Jurkat, Clone E6-1 (cell line): ENCODE measurements around the gene LDLRAD4.

Experiments
- DNase-seq: peaks from one replicate; pipeline ENCODE4 v3.0.0-alpha.2; 2011; ENCODE audit warnings: low read depth, low spot score
- H3K4me3 ChIP-seq: 2 replicates; pipeline ENCODE4 v1.5.1; 2011; ENCODE audit warnings: mild to moderate bottlenecking, low read length, control low read depth, moderate library complexity

Gene LDLRAD4

DNA sequence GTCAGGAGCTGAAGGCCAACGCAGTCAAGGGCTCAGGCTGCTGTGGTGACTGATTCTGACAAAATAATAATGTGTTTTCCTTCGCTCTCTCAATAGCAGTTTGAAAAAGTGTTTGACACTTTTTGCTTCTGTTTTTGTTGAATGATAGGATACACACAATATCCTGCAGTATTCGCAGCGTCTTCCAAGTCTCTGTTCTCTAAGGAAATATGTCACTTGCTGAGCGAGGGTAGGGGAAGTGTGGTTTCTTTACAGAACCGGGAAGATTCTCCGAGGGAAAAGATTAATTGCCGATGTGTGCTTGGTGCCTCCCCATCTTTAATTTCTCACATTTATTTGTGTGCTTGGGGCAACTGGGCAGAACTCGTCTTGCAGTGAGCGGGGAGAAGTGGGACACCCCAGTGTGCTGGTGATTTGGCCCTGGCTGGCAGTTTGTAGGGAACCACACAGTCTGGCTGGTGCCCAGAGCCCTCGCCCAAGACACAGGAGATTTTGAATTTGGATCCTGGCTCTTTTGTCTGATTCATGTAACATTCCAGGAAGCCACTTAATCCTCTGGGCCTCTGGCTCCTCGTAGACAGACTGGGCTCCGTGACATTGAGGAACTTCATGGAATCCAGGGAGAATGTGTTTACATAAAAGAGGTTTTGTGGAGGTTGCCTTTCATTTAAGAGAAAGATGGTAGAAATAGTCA, 169.4 kb downstream of the LDLRAD4 start:
- DNase-seq, result no peak
- no peak overlapping the region for H3K4me3 ChIP-seq

DNA sequence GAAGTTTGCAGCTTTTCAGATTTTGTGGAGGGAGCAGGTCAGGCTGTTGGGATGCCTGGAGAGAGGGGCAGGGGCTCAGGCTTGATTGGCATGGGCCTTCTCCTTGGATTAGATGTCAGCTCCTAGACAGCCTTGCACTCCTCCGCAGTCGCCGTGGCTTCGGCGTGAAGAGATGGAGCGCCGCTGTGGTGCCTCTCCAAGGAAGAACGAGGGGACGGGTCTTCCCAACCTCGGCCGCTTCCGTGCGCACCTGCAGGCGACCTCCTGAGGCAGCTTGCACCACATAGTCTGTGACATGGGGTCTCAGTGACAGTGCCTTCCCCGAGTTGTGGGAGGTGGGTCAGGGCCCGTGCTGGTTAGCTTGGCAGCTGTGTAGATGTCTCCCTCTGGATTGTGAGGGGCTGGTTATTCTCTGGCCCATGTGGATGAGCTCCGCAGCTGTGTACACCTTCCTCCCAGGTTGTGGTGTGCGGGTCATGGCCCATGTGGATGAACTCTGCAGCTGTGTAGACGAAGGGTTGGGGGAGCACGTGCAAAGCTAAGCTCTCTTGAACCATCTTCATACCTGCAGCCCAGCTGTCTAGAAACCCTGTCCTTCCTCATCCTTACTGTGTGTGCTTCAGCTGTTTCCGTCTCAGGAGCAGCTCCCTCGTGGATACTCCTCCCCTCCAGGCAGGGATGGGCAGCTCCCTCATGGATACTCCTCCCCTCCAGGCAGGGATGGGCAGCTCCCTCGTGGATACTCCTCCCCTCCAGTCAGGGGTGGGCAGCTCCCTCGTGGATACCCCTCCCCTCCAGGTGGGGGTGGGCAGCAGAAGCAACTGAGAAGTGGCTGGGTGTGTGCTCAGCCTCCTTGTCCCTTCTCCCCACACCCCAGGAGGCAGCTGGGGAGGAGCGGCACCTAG, 170.3 kb downstream of the LDLRAD4 start:
- H3K4me3 ChIP-seq, result no peak overlapping the region
- DNase-seq, result no peak

DNA sequence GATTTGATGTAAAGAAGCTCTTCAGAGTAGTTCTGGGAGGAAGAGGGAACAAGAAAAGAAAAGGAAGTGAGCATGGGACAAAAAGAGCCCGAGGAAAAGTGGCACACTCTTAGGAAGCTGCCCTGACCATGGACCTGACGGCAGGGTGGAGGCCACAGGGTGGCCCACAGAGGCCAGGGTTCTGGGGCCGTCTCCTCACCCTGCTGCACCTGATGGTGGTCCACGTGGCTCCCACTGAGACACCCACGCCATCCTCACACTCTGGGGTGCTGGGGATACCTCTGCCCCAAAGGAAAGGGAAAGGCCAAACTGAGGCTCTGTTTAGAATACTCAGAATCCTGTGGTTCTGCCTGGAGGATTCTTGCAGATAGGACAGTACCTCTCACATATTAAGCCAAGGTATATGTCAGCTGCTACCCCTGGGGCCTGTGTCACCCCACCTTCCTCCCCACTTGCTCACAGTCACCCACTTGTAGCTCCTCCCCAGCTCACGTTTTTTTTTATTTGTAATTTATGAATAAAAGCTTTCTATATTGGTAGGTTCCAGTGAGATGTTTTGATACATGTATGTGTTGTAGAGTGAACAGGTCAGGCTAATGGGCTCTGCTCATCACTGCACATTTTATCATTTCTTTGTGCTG, 171.1 kb downstream of the LDLRAD4 start:
- no peak for DNase-seq
- no peak overlapping the region for H3K4me3 ChIP-seq

DNA sequence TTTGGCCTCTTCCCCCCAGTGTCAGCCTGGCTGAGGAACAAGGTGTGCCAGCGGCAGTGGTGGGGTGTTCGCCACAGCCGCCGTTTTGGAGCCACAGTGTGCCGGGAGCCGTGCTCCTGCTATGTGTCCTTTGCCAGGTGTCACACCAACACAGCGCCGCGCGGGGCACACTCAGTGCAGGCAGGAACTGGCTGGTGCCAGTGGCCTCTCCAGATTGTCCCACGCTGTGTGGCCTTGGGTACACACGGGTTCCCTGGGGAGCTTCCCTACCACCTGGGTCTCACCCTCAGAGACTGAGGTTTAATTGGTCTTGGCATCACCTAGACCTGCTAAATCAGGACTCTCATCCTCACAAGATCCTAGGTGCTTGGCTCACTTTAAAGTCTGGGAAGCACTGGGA, 171.6 kb downstream of the LDLRAD4 start:
- DNase-seq, result no peak
- no peak overlapping the region for H3K4me3 ChIP-seq

DNA sequence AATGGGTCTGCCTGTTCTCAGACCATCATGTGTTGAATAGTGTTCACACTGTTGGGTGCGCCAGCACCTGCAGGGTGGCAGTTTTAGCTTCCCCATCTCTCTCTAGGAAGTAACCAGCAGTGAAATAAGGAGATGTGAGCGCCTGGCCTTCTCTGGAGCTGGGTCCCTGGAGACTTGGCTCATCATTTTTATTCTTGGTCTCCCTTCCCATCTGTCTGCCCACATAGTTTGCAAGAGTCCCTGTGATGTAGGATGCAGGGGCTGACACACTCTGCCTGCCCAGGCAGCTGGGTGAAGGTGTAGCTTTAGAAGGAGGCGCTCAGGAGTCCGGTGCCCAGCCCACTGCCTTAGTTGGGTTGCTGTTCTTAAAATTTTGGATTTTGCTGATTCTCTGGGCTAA, 172.2 kb downstream of the LDLRAD4 start:
- DNase-seq, result no peak
- H3K4me3 ChIP-seq, result no peak overlapping the region

DNA sequence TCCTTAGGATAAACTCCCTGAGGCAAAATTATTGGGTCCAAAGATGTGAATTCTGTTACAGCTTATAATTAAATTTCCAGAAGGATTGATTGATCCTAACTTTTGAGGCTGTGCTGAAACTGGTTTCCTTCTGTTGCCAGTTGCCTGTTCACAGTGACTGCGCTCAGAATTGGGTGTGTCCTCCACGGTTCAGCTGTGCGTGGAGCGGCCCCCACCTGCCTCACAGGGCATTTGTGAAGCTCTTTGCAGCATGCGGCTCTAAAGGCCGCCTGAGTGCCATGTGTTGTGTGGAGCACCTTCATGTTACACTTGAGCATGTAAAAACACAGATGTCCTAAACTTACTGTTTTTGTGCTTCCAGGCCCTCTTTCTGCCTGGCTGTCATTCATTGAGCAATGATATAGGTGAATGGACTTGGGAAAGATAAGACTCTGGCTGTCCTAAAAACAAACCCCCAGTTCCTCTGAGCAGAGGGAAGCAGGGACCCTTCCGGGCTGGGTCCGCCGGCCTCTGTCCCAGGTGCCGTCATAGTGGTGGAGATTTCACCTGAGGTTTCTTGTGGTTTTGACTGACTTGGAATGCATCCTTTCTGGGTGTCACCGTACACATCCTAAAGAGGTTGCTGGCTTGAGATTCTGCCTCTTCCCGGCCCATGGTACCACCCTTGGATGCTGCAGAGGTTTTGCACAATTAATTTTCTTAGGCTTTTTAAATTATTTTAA, 173.6 kb downstream of the LDLRAD4 start:
- no peak for DNase-seq
- no peak overlapping the region for H3K4me3 ChIP-seq

DNA sequence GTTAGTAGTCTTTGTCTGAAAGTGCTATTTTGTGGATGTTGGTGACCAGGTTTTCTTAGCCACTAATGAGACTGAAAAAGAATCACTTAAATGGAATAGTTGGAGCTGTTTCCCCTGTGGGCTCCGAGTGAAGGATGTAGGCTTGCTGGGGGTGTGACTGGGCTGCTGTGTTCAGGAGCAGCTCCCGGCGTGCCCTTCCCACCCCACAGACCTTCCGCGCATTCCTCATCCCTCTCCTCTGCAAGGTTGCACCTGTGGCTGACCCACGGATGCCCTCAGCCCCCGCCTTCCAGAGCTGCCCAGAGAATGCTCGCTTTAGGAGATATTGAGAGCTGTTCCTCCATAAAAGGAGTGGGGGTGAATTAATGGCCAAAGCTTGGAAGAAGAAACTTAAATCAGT, 174.3 kb downstream of the LDLRAD4 start:
- no peak for DNase-seq
- no peak overlapping the region for H3K4me3 ChIP-seq

DNA sequence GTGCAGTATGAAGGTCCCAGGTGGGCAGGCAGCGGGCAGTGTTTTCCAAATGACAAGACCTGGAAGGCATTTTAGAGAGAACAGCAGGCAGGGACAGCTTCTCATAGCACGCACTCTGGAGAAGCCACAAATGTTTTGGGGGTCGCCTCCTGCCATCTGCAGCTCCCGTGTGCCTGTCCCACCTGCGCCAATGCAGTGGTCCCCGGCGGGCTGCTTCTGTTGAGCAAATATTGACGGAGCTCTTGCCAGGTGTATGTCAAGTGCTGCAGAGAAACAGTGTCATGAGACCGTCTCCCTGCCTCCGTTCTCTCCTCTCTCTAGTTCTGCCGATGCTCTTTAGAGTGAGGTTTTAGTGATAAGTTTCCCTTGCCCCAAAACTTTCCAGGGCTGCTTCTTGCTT, 174.8 kb downstream of the LDLRAD4 start:
- no peak for DNase-seq
- H3K4me3 ChIP-seq, result no peak overlapping the region

DNA sequence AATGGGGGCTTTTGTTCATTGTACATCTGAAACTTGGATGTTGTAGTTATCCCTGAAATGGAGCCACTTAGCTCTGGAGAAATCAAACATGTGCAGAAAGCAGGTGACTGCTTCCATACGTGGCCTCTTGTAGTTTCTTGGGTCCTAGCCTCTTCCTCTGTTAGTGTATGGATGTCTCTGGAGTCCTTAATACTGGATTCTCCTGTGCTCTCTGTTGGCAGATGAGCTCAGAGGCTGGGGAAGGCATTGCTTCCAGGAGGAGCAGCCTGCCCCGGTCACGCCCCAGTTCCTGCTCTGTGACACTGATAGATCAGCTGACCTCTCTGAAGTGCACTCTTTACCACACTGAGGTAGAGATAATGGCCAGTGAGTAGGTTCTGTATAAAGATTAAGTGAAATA, 176.2 kb downstream of the LDLRAD4 start:
- DNase-seq, result no peak

DNA sequence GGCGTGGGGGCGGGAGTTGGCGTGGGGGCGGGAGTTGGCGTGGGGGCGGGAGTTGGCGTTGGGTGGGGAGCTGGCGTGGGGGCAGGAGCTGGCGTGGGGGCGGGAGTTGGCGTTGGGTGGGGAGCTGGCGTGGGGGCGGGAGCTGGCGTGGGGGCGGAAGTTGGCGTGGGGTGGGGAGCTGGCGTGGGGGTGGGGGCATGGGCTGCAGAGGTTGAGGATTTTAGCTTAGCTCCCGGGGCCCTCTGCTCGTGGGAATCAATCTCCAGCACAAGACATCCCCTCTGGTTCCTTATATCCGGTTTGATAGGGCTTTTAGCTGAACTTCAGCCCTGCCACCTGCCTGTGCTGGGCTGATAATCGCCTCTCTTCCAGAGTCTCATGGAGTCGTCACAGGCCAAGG, 177.0 kb downstream of the LDLRAD4 start:
- no peak overlapping the region for H3K4me3 ChIP-seq
- no peak for DNase-seq

More for the DNA sequence above, 176.2 kb downstream of the LDLRAD4 start:
- no peak overlapping the region for H3K4me3 ChIP-seq

DNA sequence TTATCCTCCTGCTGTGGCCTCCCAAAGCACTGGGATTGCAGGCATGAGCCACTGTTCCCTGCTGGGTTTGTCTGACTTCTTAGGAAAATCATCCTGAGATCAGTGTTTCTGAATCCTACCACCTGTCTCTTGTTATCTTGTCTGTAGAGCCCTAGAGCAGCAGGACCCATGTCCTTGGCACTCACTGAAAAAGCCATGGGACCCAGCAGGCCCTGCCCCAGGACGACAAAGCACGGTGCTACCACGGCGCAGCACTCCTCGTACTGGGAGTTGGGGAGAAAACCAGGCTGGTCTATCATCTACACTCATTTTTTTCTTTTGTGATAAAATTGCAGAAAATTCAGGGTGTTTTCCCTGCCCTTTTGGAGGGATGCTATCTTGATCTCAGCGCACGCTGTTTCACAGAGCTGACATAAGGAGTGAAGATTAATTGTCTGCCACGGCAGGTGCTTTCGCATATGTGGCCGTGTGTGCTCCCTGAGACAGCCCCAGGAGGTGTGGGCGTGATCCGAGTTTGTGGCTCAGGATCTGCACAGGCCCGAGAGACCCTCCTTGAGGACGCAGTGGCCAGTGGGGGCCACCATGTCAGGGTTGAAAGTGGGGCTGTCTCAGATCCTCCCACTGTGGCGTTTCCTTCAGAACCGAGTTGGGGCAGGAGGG, 179.1 kb downstream of the LDLRAD4 start:
- no peak overlapping the region for H3K4me3 ChIP-seq
- DNase-seq, result no peak

DNA sequence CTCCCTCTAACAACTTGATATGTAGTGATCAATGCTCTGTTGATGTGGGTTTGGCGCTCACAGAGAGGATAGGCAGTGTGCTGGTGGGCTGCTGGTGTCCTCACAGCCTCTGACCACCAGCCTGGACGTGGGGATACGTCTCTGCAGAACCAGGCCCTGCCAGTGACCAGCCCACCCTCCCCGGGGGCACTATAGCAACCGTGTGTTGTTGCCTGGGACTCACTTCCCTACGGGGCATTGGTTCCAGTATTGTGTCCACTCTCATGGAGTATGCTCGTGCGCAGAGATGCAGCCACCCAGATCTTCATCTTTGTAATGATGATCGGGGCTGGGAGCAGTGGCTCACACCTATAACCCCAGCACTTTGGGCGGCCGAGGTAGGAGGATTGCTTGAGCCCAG, 180.1 kb downstream of the LDLRAD4 start:
- no peak overlapping the region for H3K4me3 ChIP-seq
- DNase-seq, result no peak

DNA sequence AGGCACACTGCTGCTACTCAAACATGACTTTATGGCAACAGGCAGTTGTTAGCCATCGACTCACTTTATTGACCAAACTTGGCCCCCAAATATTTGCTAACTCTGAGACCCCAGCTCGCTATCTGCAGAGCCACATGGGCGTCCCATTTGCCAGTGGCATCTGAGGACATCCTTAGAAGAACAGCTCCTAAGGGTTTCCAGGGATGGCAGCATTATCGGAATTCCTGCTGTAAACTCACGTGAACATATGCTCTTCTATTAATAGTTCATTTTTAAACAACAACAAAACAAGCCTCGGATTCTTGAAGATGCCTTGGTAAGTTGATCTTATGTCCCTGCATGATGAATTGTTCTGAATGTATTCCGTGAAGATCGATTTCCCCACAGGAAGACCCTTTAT, 181.0 kb downstream of the LDLRAD4 start:
- H3K4me3 ChIP-seq, result no peak overlapping the region
- DNase-seq, result no peak

DNA sequence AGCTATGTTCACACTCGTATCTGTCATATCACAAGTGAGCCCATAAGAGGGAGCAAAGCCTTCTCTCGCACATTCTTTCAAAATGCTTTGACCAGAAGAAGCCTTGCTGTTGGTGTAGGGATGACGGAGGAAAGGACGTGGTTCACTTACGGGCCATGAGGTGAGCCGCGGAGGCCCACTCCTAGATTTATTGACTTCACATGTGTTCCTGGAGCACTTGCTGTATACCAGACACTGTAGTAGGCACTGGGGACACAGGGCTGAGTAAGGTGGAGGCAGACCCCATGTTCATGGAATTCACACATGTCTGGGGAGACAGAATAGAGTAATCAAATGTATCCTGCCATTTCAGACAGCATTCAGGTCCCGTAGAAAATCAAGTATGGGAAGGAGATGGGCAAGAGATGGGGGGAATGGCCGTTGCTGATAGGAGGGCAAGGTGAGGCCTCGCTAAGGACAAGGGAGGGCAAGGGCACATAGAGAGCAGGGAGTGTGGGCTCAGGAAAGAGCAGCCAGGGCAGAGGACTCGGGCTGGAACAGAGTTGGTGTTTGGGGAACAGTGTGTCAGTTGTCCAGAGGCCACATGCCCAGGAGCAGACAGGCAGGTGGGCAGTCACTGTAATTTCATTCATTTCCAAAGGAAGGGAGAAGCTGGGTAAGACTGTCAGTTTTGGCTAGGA, 182.2 kb downstream of the LDLRAD4 start:
- DNase-seq, result no peak
- H3K4me3 ChIP-seq, result no peak overlapping the region

DNA sequence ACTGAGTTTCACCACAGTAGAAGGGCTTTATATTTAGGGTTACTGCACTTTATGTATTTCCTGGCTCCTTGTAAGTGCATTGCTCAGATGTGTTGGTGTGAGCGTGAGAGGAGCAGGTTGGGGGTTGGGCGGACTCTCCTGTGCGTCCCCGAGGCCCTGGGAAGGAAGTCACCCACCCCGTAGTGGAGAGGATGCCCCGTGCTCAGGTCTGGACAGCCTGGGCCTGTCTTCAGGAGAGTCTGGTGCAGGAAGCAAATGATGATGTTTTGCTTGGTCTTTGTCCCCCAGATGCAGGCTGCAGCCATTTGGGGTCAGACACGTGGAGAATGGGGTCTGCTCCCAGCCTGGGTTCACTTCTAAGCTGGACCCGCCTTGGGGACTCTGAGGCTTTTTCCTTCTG, 182.8 kb downstream of the LDLRAD4 start:
- no peak for DNase-seq
- H3K4me3 ChIP-seq, result no peak overlapping the region

DNA sequence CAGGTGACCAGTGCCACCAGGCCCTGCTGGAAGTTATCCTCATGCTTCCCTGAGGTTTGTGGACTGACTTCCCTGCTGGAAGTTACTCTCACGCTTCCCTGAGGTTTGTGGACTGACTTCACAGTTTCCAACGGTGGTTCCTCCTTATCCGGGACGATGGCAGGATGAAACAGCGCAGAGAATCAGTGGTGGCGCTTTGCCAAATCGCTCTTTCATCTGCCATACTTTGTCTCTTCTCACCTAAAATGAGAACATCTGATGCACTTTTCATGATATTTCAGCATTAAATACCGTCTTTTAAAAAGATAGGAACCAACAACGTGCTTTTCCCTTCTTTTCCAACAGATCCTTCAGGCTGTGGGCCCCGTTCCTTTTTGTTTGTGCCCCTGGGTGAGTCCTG, 183.3 kb downstream of the LDLRAD4 start:
- no peak for DNase-seq
- no peak overlapping the region for H3K4me3 ChIP-seq

DNA sequence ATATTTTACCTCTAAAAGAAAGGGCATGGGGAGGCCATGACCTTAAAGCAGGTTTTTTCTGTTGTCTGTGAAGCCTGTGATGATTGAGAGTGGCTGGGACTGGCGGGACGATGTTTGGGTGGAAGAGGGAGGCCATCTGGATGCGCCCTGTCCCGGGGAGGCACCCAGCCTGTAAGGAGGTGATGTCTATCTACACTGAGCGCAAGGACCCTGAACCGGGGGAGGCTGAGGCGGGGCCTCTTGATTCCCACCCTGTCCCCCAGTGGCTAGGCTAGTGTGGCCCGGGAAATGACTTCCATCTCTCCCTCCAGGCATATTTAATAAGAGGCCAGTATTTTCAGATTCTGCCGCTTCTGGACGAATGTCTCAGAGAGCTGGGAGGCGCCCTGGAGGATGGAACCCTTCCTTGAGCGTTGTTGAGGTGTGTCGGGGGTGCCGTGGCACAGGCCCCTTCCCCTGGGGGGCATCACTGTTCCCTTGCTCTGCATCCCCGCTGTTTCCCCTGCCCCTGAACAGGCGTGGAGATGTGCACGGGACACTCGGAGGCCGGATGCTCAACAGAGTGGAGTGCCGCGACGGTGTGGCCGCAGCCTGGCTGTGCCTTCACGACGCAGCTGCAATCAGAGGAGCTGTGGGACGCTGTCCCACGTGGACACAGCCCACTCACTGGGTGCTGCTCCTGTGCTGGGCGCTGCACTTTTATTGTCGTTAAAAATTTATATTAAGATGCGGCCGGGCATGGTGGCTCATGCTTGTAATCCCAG, 185.4 kb downstream of the LDLRAD4 start:
- DNase-seq, result no peak
- H3K4me3 ChIP-seq, result no peak overlapping the region
